GM18508 (cell line): ENCODE data around the gene RGMA.
"Not testable (repeated sequence)": the region's sequence is repeated elsewhere in the genome, so short reads cannot be mapped to it uniquely, and the experiment has no call there.

Experiments used
- ATAC-seq: cut with Tn5 transposase; IDR thresholded peaks from one replicate; pipeline ENCODE4 v1.9.1; 2021; ENCODE audit warnings: moderate number of reproducible peaks; ENCODE audit not compliant: insufficient read depth, unreplicated experiment

RGMA gene

DNA sequence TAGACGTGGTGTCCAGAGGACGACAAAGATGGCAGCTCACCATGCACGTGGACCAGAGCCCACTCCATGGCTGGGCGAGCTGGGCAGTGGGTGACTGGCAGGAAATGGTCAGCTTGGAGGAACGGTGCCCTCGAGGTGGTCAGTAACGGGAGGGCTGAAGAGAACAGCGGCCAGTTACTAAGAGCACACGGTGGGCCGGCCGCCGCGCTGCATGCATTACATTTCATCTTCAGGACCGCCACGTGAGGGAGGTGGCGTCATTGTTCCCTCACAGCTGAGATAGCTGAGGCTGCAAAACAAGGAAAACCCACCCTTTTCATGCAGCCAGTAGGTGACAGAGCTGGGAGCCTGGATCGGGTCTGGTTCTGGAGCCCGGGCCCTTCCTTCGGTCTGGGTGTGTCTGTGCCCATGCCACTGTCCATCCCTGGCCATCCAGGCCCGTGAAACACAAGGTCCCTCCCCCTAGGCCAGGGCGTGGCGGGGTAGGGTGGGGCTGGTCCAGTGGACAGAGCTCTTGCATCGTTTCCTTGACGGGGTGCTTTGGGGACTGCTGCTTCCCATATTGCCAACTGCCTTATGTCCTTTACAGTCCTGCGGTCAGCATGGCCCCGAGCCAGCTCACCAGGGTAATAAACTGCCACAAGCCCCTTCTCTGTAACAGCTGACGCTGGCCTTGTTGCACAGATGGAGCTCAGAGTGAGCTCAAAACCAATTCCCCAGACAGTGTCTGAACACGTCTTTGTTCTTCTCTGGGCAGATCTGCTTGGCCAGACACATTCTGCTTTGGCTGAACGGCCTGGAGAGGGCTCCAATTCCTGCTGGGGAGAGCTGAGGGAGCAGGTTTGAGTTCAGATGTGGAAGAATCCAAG lies 51.8 kb downstream of the RGMA start:
- no peak for ATAC-seq

DNA sequence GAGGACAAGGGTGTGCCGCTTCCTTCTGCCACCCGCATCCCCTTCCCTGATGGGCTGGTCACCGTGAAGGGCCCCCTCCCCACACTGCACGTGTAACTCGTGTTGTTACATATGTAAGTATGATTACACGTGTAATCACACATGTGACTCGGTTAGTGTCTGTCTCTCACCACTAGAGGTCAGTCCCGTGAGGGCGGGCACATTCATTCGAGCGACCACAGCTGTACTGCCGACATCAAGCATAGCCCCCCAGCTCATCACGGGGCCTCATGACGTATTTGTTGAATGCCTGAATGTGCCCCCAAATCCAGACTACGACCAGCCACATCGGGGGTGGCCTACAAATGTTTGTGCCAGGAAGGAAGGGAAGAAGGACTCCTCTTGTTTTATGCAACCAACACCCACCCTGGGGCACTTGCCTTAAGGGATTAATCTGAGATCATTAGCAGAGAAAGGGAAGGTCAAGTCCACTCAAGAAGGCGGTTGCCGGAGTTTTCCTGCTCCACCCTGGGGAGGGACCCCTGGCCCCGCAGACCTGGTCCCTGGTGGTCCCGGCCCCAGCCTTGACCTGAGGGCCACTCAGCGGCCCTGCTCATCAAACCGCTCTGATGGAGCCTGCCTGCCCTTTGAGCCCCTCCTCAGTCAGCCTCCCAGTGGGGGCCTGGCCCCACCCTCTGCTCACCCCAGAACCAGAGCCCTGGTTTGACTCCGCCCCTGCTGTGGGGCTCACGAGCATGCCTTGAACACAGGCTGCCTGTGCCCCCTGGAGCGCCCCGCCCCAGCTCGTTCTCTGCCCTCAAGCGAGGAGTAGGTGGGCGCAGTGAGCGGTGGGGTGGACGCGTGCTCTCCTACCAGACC lies 52.8 kb downstream of the RGMA start:
- no peak for ATAC-seq

DNA sequence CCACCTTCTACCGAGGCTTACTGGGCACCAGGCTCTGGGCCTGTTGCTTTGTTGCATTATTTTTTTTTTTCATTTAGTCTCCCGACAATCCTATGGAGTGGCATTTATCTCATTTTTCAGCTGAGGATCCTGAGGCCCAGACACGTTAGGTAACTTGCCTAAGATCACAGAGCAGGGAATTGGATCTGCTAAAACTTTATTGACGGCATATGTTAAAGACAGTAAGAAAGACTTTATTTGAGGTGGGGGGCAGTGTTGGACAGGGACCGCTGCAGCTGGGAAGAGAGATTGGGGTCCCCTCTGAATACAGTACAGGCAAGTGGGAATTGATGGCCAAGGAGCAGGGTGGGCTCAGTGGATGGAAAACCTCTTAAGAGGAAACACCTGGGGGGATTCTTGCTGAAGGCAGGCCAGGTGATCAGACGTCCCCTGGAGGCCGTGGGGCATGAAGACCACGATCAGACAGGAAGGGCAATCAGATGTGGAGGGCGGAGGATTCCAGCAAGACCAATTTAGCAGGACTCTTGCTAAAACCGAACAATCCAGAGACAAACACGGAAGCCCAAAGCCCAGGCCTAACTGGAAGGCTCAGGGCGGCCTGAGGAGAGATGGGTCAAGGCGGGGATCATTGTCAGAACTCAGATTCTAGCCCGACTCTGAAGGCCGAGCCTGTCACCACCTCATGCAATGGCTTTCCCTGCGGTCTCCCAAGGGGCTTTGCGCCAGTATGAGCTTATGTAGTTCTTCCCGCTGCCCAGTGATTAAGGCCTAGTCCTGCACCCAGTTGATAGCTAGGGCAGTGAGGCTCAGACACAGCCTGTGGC lies 53.7 kb downstream of the RGMA start:
- no peak for ATAC-seq

DNA sequence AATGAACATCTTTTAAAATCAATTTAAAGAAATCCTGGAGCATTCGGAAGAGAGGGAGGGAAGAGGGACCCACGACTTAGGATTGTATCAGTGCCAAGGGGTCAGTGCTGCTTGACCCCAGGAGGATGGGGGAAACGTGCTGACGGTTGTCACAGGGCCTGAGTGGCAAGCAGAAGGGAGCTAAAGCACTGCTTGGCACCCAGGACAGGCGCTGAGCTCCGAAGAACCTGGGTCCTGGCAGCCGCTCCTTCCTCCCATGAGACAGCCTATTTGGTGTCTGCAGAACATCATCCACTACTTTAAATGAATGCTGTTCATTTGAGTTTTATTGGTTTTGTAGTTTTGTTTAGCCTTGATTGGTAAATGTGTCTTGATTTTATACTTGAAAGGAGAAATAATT lies 54.5 kb downstream of the RGMA start:
- ATAC-seq: no peak

DNA sequence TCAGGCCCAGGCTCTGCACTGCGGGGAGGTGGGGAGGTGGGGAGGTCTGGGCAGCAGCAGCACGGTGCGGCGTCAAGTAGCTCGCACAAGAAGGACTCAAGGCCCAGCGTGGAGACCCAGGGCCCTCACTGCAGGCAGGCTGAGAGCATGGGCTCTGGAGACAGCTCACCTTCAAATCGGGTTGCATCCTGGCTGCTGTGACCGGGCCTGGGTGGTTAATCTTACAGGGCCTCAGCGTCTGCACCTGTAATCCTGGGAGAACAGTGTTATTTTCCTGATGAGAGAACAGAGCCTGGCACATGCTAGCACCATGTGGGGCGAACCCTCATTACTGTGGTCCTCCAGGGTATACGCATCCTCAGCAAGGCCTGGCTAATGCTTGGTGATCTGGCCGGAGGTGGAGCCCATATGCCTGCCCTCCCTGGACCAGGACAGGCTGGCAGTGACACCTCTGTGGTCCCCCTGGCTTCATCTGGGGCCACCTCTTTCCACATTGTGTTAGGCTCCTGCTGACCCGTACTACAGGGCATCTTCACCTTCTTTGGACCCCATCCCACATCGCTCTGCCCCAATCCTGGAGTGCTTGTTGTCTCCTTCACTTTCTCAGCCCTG lies 55.5 kb downstream of the RGMA start:
- ATAC-seq: no peak

DNA sequence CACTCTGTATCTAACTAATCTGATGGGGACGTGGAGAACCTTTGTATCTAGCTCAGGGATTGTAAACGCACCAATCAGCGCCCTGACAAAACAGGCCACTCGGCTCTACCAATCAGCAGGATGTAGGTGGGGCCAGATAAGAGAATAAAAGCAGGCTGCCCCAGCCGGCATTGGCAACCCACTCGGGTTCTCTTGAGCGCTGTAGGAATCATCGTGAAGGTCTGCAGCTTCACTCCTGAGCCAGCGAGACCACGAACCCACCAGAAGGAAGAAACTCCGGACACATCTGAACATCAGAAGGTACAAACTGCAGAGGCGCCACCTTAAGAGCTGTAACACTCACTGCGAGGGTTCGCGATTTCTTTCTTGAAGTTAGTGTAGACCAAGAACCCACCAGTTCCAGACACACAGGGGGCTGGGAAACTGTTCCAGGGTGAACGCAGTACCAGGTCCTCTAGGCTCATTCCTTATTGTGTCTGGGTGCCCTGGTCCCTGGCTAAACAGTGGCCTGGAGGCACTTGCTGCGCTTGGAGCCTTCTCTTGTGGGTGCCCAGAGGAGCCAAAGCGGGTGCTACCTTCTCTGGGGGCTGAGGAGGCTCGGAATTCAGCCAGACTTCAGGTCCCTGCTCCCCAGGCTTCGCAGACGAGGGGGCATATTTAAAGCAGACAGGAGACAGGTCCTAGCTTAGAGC lies 56.4 kb downstream of the RGMA start:
- ATAC-seq: not testable (repeated sequence)

DNA sequence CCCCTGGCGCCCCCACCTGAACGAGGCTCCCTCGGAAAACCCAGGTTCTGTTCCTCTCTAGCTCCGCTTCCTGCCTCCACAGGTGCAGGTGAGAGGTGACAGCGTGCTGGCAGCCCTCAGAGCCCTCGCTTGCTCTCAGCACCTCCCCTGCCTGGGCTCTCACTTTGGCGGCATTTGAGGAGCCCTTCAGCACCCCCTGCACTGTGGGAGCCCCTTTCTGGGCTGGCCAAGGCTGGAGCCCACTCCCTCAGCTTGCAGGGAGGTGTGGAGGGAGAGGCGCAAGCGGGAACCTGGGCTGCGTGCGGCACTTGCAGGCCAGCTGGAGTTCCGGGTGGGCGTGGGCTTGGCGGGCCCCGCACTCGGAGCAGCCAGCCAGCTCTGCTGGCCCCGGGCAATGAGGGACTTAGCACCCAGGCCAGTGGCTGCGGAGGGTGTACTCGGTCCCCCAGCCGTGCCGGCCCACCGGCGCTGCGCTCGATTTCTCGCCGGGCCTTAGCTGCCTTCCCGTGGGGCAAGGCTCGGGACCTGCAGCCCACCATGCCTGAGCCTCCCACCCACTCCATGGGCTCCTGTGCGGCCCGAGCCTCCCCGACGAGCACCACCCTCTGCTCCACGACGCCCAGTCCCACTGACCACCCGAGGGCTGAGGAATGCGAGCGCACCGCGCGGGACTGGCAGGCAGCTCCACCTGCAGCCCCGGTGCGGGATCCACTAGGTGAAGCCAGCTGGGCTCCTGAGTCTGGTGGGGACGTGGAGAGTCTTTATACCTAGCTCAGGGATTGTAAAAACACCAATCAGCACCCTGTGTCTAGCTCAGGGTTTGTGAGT lies 57.2 kb downstream of the RGMA start:
- not testable (repeated sequence) for ATAC-seq

DNA sequence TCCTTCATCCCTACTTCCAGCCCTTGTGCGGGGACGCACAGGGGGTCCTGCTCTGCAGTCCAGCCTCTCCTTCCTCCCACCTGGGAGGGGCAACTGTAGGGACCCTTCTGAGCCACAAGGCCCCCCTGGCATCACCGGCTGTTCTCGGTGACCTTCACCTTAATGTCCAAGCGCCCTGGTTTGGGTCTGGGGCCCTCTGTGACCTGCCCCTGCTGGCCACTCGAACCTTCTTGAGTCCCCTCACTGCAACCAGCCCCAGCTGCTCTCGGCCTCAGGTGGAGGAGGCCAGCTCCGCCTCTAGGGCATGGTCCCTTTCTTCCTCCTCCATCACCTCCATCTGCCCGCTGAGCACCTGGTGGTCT lies 57.9 kb downstream of the RGMA start:
- no peak for ATAC-seq

DNA sequence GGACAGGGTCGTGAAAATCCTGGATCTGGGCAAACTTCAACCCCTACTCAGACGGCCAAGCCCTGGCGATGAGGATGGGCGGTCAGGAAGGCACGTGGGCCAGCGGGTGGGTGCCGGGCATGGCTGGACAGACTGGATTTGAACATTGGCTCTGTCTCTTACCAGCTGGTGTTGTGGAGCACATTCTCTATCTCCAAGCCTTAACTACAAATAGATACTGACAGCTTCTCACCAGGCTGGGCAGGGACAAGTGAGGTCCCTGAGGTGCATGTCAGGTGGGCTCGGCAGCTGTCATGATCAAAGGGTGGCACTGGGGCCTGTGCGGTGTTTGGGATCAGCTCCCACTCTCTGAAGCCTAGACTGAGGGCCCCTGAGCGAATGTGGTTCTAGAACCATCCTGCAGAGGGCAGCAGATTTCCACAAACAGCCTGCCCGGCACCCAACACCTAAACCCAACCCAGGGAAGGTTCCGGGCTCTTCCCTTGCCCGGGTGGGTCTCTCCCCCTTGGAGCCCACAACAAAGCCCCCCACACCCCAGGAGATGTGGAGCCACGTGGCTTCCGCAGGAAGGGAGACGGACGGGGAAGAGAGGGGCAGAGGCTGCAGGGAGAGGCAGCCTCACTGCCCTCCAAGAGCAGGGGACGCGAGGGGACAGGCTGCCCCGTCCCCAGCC lies 58.4 kb downstream of the RGMA start:
- ATAC-seq: peak; percentile 73

DNA sequence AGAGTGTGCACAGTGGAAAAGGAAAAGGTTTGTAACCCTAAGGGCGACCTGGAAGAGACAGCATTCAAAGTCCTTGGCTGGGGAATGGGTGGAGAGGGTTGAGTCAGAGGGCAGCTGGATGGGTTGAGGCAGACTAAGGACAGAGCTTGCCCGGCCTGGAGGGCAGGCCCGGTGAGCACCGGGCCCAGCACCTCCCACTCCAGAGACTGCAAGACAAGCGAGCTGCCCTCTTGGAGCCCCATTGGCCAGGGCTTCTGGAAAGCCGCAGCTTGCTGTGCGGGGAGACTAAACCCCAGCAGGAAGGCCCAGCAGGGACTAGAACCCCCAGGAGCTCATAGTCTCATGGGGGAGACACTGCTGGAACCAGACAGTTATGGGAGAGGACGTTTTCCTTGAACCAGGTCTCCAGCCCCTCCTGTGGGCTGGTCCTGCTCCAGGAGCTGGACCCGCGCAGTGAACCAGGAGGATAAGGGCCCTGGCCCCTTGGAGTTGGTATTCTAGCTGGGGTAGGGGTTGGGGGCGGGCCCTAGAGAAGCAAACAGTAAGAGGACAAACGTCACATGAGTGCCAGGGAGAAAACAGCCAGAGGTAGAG lies 59.1 kb downstream of the RGMA start:
- ATAC-seq: no peak

DNA sequence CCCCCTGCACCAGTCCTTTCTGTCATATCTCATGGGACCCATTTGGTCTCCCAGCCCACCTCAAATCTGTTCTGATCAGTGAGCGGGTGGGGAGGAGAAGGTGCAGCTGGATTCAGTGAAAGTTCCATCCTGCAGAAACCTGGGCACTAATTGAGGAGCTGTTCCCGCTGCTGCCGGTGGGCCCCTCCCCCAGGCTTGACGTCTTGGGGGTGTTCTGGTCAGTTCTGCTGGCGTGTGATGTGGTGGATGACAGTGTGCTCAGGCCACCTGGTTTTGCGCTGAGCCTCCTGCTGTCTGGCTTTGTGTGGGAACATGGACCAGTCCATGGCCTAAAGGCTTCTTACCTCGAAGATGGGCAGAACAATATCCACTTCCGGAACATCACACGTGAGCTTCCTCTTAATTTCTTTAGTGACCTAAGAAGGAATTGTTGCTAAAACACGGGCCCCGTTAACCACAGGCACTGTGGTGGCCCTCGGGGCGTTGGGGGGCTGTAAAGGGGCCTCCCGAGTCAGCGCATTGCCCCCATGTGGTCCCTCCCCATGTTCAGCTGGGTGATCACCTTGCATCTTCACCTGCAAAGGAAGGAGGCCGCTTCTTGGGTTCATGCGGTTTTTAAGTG lies 59.7 kb downstream of the RGMA start:
- ATAC-seq: no peak

DNA sequence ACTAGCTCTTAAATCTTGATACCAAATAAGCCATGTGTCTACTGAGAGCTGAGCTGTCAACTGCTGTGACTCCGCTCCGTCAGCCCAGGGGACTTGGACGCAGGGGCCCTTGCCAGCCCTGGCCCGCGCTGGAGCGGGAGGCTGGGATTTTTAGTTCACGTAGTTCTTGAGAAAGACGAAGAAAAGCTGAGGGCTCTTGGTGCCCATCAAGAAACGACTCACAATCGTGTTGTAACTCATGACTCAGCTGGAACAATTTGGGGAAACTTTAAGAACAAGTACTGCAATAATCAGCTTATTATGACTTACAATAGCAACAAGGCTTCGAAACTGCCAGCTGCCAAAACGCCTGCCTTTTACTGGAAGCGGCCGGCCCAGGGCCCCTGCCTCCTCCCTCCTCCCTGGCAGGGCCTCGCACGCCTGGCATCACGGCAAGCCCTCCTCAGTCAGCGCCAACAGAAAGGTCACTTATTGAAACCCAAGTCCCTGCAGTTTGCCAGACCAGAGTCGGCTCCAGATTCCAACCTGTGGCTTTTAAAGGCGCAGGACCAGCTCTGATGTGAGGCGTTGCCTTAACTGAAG lies 60.3 kb downstream of the RGMA start:
- ATAC-seq: no peak

DNA sequence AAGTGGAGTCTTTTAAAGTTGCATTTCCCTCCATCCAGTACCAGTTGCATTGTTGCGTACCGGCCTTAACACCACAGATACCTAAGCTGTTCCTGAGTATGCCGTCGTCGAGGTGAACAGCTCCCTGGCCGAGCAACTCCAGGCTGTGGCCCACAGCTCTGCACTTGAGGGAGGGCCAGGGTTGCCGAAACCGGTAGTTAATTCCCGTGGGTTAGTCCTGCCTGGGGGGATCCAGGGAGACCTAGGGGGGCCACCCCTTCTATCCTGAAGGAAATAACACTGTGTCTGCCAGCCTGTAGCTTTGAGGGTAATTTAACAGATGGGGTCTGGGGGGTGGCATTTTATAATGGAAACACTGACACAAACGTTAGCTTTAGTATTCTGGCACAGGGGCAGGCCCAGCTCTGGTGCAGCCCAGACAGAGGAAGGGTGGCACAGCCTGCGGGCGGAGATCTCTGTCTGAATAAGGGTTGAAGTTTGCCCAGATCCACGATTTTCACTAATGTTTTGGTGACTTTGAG lies 60.8 kb downstream of the RGMA start:
- no peak for ATAC-seq

DNA sequence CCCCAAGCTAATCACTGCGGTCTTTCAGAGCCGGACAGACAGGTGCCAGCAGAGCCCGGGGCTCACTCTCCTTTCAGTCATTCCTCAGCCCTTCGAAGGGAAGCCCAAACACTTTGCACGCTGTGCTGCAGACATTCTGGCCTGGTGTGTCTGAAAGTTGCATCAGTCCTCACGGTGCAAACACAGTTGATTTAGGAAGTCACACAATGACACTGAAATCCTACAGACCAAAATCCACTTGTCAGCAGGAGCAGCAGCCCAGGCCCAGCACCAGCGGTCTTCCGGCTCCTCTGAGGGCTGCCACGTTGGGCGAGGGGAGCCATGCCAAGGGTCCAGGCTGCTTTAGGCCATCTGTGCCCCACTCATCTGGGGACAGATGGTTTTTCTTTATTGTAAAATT lies 61.6 kb downstream of the RGMA start:
- ATAC-seq: no peak

DNA sequence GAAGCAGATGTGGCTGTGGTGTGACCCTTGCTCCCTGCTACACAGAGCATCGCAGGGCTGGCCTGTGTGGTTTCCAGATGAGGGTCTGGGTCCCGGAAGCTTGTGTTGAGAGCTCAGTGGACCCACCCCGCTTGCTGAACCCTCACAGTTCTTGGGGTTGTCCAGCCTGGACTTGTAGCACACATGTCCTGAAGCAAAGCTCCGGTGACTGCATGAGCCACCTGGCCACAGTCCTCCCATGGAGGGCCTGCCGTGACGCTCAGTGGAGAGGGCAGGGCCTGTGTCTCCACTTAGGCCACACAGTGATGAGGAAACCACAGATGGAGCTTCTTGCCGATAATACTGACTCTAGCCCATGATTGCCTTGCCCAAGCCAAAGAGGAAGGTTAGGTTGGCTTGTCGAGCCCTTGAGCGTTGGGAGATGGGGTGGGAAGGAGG lies 62.6 kb downstream of the RGMA start:
- ATAC-seq: no peak

DNA sequence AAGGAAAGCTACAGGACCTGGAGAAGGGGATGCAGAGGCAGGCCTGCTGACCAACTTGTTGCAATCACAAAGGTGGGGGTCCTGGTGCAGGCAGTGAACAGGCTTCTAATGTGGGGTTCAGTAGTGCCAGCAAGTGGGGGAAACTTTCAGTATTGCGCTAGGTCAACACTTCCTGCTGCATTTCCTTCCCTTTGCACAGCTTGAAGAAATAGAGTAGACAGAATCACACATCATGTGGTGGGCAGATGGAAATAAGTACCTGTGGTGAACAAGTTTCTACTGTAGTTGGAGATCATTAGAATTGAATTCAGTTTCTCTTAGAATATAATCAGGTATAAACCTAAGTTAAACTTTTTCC lies 63.4 kb downstream of the RGMA start:
- no peak for ATAC-seq
